GM18873 (cell line): ENCODE results near the gene NUDT9.
"Not testable (repeated sequence)": the region's sequence is repeated elsewhere in the genome, so short reads cannot be mapped to it uniquely, and the experiment has no call there.

Experiments
- ATAC-seq: cut with Tn5 transposase; IDR thresholded peaks from one replicate; pipeline ENCODE4 v1.9.1; 2021; ENCODE audit warnings: mild to moderate bottlenecking, moderate library complexity, moderate number of reproducible peaks; ENCODE audit not compliant: unreplicated experiment, low FRiP score

NUDT9 gene, protein sequence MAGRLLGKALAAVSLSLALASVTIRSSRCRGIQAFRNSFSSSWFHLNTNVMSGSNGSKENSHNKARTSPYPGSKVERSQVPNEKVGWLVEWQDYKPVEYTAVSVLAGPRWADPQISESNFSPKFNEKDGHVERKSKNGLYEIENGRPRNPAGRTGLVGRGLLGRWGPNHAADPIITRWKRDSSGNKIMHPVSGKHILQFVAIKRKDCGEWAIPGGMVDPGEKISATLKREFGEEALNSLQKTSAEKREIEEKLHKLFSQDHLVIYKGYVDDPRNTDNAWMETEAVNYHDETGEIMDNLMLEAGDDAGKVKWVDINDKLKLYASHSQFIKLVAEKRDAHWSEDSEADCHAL

GRCh38 chr4:87422104-87423052 lies at the start of gene NUDT9:
Gene NUDT9 (plus strand): TSS chr4:87422573. CDS start chr4:87422906, 333 bp downstream.
- peak; percentile 73 for ATAC-seq

DNA sequence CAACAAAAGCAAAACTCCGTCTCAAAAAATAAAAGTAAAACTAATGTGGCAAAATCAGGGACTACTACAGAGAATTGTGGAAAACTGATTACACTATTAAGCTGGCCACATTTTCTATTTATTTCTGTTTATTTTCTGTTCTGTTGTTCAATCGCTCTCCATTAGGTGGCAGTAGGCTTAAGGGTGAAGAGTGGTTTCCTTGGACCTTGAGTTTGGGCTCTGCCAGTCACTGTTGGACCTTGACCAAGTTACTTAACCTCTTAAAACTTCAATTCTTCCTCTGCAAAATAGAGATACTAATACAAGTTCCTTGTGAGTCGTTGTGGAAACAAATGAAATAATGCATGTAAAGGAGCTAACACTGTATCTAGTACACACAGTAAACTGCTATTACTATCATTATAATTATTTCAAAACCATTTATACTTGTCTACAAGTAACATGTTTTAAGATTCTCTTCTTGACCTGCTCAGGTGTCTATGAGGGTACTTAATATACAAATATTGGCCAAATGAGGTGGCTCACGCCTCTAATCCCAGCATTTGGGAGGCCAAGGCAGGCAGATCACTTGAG lies 46.6 kb upstream of the NUDT9 start:
- ATAC-seq = no peak

- ATAC-seq = no peak
Observed at GRCh38 chr4:87377816-87378215, 44.6 kb upstream of the NUDT9 start.

DNA sequence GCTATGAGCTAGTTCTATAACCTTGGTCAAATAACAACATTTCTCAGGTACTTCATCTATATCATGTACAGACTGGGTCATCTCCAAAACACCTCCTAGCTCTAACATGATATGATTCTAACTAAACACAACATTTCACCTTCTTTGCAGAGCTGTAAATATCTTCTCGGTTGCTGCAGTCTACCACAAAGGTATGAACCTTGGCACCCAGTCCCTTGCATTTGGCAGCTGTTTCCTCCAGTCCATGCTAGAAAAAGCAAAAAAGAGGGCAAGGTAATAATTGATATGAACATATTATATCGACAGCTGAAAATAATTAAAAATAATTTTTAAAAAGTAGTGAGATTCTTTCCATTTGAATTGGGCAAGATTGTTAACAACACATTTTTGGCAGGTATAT lies 40.3 kb upstream of the NUDT9 start:
- ATAC-seq = no peak

GRCh38 chr4:87382931-87383330 lies 39.4 kb upstream of the NUDT9 start:
- no peak for ATAC-seq

DNA sequence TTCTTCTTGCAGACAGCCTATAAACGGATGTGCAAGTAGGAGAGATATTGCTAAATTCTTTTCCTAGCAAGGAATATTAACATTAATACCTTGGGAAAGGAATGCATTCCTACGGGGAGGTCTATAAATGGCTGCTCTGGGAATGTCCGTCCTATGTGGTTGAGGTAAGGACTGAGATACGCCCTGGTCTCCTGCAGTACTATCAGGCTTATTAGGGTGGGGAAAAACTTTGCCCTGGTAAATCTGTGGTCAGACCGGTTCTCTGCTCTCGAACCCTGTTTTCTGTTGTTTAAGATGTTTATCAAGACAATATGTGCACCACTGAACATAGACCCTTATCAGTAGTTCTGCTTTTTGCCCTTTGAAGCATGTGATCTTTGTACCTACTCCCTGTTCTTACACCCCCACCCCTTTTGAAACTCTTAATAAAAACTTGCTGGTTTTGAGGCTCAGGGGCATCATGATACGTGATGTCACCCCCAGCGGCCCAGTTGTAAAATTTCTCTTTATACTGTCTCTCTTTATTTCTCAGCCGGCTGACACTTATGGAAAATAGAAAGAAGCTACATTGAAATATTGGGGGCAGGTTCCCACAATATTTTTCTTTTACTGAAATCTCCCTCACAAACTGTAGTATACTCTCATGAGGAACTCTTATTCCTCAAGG lies 37.8 kb upstream of the NUDT9 start:
- ATAC-seq = not testable (repeated sequence)

DNA sequence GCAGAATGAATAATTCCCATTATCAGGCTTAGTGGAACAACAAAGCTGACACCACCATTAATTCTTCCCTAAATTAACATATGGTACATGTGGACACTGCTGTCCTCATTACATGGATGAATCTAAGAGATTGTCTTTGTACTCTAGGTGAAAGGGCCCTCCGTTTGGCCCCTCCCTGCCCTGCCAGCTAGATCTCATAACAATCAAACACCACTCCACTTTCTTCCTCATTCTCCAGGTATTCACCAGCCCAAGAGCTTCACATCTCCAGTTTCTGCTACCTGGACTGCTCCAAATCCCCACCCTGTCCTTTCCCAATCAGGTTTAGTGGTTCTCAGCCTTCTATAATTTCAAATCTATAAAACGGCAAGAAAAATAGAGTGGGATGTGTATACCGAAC lies 35.1 kb upstream of the NUDT9 start:
- ATAC-seq = no peak

- no peak for ATAC-seq
Observed at GRCh38 chr4:87388901-87389300, 33.5 kb upstream of the NUDT9 start.

DNA sequence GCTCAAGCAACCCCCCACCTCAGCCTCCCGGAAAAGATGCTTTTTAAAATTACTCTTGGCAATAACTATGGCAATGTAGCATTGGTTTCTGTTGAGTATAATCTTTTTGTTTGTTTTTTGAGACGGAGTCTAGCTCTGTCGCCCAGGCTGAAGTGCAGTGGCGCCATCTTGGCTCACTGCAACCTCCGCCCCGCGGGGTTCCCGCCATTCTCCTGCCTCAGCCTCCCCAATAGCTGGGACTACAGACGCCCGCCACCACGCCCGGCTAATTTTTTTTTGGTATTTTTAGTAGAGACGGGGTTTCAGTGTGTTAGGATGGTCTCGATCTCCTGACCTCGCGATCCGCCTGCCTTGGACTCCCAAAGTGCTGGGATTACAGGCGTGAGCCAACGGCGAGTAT lies 32.3 kb upstream of the NUDT9 start:
- ATAC-seq = not testable (repeated sequence)

- ATAC-seq = no peak
Observed at GRCh38 chr4:87390551-87390890, 31.9 kb upstream of the NUDT9 start.

DNA sequence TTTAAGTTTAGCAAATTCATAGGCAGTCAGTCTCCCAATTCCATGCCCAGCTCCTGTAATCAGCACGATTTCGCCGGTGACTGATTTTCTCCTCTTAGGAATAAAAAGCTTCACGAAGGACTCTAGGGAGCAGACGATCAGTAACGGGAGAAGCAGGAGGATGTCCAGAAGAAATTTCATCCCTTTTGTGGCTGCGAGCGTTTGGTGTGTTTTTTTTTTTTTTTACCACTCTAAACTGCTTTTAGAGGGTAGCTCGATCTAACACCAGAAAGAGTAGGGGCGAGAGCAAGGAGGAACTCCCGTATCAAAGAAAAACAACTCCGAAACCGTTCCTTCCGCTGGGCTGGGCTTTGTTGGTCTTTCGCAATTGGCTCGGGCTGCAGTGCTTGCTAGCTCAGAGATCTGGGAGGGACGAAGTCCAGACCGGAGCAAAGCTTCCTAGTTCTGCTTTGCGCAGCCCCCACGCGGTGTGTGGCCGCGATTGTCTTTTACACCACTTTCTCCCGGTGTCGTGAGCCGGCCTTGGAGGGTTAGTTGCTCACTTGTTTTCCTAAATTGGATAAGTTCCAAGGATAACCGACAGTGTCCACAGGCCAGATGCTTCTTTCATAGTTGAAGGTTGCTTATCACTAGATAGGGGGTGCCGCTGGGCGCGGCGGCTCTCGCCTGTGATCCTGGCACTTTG lies 31.3 kb upstream of the NUDT9 start, which contains the start of gene HSD17B11:
HSD17B11 (minus strand) TSS at position 298 of the 685 bp plus-strand sequence; CDS start at position 180, 118 bp downstream.
- ATAC-seq = peak; percentile 100

DNA sequence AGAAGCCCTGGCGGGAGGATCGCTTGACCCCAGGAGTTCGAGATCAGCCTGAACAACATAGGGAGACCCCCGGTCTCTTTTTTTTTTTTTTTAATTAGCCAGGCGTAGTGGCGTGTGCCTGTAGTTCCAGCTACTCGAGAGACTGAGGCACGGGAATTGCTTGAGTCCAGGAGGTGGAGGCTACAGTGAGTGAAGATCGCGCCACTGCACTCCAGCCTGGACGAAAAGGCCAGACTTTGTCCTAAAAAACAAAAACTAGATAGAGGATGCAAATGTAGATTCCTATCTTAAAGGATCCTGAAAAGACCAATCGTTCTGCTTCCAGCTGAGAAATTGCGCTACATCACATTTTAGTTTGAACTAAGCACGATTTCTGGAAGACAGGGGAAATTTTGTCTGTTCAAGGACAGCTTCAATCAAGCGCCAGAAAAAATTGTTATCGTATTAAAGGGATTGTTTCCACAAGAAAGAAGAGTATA lies 30.8 kb upstream of the NUDT9 start:
- no peak for ATAC-seq

- ATAC-seq = no peak
Observed at GRCh38 chr4:87392183-87392582, 30.2 kb upstream of the NUDT9 start.

DNA sequence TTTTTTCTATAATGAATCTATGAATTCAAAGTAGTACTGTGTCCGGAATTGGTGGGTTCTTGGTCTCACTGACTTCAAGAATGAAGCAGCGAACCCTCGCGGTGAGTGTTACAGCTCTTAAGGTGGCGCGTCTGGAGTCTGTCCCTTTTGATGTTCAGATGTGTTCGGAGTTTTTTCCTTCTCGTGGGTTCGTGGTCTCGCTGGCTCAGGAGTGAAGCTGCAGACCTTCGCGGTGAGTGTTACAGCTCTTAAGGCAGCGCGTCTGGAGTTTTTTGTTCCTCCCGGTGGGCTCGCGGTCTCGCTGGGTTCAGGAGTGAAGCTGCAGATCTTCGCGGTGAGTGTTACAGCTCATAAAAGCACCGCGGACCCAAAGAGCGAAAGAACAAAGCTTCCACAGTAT lies 27.3 kb upstream of the NUDT9 start:
- not testable (repeated sequence) for ATAC-seq

DNA sequence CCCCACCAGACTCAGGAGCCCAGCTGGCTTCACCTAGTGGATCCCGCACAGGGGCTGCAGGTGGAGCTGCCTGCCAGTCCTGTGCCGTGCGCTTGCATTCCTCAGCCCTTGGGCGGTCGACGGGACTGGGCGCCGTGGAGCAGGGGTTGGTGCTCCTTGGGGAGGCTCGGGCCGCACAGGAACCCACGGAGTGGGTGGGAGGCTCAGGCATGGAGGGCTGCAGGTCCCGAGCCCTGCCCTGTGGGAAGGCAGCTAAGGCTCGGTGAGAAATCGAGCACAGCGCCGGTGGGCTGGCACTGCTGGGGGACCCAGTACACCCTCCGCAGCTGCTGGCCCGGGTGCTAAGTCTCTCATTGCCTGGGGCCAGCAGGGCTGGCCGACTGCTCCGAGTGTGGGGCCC lies 26.5 kb upstream of the NUDT9 start:
- not testable (repeated sequence) for ATAC-seq

DNA sequence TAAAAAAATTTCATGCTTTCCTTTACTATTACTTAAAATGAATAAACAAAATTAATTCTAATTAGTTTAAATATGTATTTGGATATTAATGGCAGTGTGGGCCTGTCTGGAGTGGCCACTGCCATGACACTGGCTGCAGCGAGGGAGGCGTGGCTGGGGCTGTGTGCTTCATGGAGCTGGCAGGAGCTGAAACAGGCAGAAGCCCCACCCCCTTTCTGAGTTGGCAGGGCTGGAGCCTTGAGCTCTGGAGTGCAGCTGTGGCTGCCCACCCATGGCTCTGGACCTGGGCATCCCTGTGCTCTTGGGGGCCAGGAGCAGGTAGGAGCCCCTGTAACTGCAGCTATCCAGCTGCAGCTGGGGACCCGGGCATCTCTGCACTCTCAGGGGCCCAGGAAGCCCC lies 23.2 kb upstream of the NUDT9 start:
- ATAC-seq = no peak

GRCh38 chr4:87399954-87400353 lies 22.4 kb upstream of the NUDT9 start:
- ATAC-seq = no peak

GRCh38 chr4:87403732-87404131 lies 18.6 kb upstream of the NUDT9 start:
- ATAC-seq = not testable (repeated sequence)

DNA sequence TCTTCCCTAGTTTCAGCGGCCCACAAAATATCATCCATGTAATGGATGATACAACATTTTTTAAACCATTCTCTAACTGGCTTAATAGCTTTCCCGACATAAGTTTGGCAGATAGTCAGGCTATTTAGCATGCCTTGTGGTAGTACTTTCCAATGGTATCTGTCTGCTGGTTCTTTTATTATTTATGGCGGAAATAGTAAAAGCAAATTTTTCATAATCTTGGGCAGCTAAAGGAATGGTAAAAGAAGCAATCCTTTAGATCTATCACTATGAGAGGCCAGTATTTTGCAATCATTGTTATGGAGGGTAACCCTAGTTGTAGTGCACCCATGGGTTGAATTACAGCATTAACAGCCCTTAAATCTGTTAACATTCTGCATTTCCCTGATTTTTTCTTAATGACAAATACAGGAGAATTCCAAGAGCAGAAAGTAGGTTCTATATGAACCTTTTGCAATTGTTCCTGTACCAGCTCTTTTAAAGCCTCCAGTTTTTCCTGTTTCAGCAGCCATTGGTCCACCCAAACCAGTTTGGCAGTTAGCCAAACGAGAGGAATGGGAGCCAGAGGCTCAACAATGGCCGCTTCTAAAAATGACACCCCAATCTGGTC lies 17.1 kb upstream of the NUDT9 start:
- no peak for ATAC-seq
